ENCODE measurements around the gene TRABD.

- TF ChIP-seq LEF1 (IDR thresholded peaks at IDR 0.05; ENCODE audit: borderline replicate concordance) (no peak), NFRKB (IDR thresholded peaks at IDR 0.05) (no peak), ELF4 (IDR thresholded peaks at IDR 0.05) (no peak)
Measured at GRCh38 chr22:50169774-50170341, 15.9 kb upstream of the TRABD start.
